NCI-H2107 (cell line): Measurements from ENCODE around the gene CHMP6.

ENCODE experiments used
- DNase-seq: peaks from one replicate; lab custom pipeline; 2025; lab: John Stamatoyannopoulos, UW

The CHMP6 gene

DNA sequence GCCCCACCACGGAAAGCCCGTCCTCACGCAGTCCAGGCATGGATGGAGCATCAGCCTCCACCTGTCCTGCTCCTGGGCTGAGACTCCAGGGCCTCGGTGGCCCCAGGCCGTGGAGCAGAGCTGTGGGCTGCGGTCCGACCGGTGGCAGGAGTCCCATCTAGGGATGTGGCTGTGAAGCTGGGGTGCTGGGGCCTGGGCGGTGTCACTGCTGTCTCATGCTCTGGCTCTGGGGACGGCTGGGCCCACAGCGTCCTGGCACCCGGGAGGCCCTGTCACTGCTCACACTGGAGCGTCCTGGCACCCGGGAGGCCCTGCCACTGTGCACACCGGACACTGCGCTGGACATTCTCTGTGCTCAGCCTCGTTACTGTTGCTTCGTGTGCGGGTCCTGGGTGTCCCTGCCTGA lies 51.7 kb downstream of the CHMP6 start:
- no peak for DNase-seq

GRCh38 chr17:81043725-81044427 lies 52.2 kb downstream of the CHMP6 start:
- DNase-seq = no peak

DNA sequence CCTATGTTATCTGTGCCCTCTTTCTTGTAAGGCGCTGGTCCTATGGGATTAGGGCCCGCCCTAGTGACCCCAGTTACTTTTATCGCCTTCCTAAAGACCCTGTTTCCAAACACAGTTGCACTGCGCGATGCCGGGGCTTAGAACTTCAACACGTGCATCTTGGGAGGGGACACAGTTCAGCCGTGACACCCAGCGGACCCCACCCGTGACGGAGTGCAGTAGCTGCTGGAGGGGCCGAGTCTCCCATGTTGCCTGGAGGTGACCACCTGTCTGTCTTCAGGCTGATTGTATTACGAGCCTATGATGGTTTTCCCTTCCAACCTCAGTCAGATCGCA lies 52.8 kb downstream of the CHMP6 start:
- no peak for DNase-seq

GRCh38 chr17:81044764-81045589 lies 53.3 kb downstream of the CHMP6 start:
- no peak for DNase-seq

DNA sequence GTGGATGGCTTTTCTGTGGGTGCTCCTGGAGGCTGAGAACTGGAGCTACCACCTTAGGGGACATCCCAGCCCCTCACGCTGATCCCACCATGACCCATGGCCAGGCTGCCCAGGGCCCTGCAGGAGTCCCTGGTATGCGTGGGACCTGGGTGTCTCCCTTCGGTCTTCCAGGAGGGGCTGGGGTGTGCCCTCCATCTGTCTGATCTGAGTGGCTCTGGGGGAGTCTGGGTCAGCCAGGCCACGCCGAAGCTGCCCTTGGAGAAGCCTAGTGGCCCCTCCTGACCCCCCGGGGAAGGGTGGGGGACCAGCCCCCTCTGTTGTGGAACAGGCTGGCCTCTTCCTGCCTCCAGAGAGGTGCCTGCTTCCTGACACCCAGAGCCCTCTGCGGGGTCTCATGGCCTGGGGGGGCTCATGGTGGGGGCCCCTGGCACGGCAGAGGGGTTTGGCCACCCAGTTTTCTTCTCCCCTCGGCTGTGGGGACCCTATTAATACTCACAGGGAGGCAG lies 54.0 kb downstream of the CHMP6 start:
- DNase-seq = no peak

- DNase-seq = no peak
Measured at GRCh38 chr17:81046132-81046769, 54.6 kb downstream of the CHMP6 start.

GRCh38 chr17:81046770-81047359 lies 55.2 kb downstream of the CHMP6 start:
- DNase-seq = no peak

DNA sequence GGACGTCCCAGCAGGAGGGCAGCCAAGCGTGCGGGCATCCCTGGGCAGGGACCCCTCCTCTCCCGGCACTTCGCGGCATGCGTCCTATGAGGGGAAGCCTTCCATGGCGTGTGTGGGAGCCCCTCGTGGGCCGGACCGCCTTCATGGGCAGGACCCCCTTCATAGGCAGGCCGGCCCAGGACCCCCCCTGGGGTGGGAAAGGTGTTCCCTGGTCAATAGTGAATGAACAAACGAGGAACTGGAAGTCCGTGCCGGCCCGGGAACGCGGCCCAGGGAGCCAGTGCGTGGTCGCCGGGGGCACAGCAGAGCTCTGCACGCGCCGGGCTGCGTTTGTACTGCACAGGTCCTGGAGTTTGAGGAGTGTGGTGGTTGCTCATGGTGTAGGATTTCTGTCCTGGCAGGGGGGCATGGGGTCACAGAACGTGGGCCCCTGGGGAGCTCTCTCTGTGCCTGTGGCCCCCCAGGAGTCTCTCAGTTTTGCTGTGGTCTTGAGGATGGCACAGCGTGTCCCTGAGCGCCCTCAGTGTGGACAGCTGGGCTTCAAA lies 57.3 kb downstream of the CHMP6 start:
- no peak for DNase-seq

- DNase-seq = no peak
Measured at GRCh38 chr17:81049372-81049911, 57.8 kb downstream of the CHMP6 start.
